Glomerular visceral epithelial cell (primary cell): ENCODE data around the gene CCDC57.

Experiments used
- DNase-seq: peaks from one replicate; pipeline ENCODE4 v3.0.0-alpha.2; 2016; ENCODE audit errors: extremely low spot score

The CCDC57 gene

DNA sequence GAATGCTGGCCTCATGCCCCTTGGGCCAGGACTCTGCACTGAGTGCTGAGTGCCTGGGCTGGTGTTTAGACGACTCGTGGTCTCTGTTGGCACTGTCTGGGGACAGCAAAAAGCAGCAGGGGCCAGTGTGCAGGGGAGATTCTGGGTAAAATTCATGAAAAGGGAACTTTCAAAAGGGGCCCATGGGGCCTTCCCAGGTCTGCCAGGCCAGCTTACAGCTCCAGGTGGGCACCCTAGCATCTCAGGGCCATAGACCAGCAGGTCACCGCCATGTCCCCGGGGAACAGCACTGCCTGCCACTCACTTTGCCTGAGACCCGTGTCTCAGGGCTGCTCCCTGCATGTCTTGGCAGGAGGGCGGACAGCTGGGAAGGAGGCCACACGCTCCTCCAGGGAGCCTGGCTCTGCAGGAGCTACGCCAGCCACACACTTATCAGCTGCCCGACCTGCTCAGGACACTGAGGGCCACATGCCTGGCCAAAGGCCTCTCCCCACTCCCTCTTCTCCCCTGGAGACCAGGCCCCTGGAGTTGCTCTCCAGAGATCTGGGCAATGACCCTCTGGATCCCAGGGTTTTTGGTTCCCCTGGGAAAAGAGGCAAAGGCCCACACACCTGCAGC is 105.8 kb downstream of the CCDC57 start:
- DNase-seq, result no peak

DNA sequence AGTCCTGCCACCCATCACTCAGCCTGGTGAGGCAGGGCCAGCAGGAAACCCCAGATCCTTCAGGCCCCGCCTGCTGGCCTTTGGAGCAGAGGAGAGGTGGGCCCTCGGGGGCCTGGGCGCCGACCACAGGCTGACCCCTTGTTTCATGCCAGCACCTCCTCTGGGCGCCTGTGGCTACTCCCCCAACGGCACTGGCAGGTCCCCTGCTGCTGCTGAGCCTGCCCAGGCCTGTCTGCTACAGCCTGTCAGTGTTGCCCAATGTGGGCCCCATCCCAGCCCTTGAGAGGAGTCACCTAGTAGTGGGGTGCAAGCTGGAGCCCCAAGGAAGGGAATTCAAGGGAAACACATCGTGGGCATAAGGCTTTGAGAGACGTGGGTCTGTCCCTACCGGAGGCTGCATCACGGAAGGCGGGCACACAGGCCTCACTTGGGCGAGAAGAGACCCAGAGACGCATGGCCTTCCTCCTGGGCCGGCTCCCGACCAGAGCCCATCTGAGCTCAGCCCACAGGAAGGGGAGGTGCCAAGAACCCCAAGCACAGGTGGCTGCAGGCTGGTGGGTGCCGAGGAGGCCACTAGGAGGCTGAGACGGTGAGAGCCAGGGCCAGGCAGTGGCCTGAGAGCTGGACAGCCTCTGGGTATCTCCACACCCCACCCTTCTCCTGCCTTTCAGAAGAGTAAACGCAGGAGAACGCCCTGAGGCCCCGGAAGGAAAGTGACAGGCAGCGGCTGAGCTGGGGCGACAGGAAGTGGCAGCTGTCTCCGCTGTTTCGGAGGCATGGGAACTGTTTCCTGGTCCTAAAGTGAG is 106.6 kb downstream of the CCDC57 start:
- DNase-seq, result peak; percentile 44

DNA sequence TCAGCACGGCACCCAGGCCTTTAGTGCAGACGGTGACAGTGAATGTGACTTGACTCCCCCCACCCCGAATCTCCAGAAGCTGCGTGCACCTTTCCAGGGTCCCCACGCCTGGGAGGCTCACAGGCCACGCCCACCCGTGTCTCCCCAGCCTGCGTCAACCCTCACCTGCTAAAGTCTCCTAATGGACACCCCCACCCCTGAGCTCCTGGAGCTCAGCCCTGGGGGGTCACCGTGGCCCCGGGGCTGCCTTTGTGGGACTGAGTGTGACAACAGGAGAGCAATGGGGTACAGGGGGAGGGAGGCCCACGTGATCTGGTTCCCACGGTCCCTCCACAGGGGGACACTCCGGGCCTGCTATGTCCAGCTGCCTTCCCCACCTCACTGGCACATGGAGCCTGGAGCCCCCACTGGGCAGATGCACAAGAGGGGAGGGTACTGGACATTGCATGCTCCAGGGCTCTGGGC is 107.2 kb downstream of the CCDC57 start:
- DNase-seq, result no peak

DNA sequence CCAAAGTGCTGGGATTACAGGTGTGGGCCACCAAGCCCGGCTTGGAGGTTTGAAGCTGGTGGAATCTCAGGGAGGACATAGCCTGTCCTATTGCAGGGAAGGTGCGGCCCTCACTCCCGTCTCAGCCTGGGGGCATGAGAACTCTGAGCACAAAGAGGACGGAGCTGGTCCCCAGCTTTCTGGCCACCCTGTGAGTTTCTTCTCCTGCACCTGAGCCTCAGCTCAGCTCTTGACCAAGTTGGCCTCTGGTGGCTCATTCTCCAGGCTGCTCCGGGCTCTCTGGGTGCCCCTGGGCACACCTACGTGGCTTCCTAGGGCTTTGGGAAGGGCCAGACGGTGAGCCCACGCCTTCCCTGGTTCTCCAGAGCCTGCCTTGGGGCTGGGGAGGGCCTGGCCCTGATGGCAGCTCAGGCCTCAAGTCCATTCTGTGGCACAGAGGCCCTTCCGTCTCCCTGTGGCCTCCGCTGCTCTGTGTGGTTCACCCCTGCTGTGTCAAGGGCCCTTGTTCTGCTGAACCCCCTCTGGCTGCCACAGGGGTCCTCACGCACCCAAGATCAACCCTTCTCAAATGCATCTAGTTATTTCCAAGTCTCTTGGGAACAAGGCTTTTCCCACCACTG is 107.7 kb downstream of the CCDC57 start:
- DNase-seq, result no peak

DNA sequence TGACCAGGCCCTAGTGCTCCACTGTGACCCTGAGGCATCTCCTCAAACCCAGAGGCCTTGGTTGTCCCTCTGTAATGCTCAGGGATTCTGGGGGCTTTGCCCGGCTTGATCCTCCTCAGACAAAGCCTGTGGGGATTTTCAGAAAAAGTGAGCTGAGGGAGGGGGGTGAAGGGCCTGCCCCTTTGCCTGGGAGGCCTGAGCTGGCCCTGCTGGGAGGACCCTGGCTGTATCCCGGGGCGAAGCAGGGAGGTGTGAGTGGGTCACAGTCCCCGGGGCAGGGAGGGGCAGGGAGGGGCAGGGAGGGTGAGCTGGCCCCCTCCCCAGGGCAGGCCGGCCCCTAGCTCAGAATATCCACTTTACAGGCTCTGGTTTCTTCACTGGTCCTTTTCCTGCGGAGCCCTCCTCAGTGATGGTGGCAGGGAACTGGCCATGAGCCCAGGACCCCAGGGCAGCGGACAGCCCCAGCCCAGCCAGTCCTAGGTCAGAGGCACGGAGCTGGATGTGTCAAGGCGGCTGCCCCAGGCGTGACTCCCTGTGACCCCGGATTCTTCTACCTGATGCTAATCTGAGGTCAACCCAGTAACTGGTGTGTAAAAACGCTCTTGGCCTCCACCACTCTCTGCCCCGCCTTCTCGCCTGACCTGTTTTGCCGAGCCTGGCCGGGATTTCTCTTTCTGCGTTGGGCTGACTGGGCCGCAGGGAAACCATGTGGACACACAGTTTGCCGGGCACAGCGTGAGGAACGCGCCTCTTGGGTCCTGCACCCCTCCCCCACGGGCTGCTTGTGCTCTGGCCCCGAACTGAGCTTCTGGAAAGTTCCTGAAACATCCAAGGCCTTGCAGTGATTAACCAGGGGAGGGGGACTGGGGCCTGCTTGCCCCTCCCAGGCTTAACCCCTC is 108.8 kb downstream of the CCDC57 start:
- no peak for DNase-seq

DNA sequence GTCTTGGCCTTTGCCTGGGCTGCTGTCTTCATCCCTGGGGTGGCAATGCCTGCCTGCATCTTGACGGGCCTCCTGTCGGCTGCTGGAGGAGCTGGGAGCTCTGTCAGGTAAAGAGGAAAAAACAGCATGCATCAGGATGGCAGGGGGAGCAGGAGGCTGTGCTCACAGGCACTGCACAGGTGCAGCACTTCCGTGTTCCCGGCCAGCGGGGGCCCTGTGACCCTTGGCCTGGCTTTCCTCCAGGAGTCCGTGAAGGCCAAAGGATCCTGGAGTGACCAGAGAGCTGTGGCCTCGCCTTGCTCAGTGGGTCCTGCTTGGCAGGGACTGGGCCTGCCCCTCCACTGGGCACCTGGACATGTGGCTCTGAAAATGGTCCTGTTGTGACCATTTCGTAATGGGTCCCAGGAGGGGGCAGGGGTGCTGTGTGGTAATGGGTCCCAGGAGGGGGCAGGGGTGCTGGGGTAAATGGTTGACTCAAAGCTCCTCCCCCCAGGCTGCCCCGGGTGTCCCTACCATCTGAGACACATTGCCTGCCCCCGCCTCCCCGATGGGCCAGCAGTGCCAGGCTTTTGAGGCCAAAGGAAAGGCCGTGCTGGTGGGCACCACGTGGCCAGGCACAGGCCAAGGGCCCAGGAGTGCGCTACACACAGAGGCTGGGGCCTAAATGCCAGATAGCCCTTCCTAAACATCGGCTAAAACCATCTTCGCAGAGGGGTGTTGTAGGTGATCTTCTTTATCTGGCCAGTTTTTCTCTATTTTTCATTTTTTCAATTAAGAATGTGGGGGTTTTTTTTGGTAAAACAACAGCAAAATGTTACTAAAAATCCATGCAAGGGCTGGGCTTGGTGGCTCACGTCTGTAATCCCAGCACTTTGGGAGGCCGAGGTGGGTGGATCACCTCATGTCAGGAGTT is 110.6 kb downstream of the CCDC57 start:
- DNase-seq, result no peak

DNA sequence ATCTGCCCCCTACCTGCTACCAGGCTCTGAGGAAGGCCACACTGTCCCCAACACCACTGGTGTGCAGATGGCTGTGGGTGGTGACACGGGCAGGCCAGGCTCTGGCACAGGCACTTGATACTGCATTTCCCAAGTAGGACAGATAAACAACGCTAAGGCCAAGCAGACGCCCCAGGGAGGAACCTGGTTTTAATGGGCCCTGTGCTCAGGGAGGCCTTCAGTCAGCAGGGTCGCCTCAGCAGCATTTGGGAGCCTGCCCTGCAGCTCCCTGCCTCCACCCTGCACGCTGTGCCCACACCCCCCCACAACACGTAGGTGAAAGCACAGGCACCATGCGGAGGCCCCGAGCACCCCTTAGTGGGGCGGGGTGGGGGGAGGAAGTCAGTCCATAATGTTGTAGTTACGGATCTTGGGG is 111.3 kb downstream of the CCDC57 start:
- no peak for DNase-seq

DNA sequence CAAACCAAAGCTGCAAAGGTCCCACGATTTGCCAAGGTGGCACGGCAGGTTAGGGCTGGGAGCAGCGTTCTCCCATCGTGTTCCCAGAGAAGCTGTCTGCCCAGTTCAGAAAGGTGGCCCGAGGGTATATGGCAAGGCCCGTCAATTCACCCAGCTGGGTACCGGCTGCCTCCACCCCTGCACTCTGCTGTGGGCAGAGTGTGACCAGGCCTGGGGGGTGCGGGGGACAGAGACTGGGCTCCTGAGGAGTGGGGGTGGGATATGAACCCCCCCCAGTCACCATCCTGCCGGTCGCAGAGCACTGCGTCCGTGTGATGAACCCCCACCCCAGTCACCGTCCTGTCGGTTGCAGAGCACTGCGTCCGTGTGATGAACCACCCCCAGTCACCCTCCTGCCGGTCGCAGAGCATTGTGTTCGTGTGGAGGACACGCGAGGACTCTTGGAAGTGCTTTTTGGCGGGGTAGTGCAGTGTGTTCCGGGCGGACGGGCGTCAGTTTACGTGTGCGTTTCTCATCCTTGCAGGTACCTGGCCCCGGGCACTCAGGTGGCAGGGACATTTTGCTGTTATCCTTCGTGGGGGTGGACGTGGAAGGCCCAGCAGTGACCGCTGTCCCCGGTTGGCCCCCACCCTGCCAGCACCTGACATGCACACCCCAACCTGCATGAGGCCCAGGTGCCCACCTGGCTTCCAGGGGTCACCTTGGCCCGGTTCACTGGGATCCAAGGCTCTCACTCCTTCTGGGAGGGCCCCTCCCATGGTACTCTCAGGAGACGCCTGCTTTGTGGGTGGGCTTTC is 111.9 kb downstream of the CCDC57 start:
- no peak for DNase-seq

DNA sequence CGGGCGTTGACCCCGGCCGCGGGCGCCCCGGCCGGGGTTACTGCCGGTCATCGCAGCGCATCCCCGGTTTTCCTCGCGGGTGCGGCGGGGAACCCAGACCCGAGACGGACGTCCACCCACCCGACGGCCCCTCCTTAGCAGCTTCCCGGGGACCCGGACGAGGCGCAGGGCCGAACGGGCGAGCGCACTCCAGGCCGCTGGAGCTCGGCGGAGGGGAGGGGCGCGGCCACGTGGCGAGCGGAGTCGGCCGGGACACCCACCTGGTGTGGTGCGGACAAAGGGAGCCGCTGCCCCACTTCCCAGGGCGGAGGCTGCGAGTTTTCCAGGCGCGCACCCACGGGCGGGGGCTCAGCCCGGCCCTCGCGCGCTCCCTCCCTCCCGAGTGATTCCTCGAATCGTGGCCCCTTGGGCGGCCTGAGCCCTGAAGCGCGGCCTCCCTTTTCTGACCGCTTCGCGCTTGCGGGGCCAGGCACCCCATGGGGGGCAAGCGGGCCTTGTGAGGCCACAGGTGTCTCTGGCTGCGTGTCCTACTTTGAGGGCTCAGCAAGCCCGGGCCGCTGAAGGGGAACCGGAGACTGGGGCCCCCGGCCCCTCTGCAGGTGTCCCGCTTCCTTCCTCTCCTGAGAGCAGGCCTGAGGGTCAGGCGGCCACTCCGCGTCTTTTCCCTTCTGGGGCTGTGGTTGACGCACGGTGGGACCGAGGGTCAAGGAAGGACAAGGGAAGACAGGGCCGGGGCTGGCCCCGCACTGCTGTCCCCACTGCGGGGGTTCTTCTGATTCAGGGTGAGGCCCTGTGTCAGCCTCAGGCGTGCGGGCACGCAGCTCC is 113.5 kb downstream of the CCDC57 start:
- no peak for DNase-seq

DNA sequence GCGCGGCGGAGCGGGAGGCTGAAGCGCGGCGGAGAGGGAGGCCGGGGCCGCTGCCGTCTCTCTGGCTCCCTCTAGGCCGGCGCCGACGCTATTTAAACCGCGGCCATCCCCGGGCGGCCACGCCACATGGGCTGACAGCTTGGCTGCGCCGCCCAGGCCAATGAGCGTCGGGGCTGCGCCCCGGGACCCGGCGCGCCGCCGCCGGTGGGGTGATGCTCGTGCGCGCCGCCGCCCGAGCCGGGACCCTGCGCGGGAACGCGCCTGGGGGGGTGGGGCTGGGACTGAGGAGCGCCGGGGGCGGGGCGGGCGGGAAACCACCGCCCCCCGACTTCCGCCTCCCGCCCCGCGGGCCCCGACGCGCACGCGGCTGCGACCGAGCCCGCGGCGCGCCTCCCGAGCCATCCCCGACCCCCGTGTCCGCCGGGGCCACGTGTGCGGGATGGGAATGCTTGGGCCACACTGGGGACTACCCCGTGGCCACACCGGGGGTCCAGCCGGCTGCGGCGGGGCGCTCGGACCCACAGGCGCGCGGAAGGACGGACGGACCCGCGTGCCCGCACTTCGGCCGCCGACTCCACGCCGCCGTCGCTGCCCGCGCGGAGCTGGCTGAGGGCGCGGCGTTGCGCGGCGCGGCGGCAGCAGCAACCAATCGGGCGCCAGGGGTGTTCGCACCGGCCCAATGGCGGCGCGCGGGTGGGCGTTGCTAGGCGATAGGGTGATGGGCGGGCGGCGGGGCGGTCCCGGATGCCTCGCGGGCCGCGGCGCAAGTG is 114.3 kb downstream of the CCDC57 start, which contains the start of gene FASN:
TSS of gene FASN (minus strand) at position 68 of the 770 bp plus-strand sequence. CDS start 1,791 bp downstream, outside the sequence.
- peak; percentile 97 for DNase-seq

DNA sequence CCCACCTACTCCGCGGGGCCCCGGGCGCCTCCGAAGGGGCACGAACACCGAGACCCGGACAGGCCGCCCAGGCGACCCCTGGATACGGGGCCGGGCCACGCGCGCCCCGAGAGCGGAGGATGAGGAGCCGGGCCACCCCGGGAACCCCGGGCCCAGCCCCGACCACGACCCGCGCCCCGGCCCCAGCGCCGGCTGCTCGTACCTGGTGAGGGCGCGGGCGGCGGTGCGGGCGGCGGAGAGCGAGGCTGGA is 114.8 kb downstream of the CCDC57 start:
- no peak for DNase-seq

DNA sequence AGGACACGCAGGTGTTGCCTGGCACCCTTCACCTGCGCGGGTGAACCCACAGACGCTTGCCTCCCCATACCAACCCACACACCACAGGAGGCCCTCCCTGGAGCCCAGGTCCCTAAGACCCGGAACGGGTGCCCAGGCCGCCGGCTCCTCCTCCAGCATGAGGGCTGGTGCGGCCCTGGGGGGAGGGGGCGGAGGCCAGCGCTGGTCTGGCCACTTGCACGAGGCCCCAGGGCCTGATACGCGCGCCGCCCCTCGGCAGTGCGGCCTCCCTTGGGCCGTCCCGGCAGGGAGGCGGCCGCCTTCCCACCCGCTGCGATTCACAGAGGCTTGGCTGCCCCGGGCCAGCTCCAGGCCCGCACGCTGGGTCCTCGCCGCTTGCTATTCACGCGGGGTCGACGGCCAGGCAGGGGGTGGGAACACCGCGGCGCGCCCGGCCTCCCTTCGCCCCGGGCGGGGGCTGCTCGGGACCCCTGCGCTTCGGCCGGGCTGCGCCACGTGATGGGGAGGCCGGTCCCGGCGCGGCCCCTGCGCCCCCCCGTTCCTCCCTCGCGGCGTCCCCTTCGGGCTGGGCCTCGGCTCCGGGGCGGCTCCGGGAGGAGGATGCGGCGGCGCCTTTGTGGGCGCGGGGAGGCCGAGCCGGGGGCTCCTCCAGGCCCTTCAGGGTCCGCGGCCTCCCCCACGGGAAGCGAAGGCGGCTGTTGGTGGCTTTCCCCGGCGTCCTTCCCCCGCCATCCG is 115.3 kb downstream of the CCDC57 start:
- DNase-seq, result peak; percentile 62

DNA sequence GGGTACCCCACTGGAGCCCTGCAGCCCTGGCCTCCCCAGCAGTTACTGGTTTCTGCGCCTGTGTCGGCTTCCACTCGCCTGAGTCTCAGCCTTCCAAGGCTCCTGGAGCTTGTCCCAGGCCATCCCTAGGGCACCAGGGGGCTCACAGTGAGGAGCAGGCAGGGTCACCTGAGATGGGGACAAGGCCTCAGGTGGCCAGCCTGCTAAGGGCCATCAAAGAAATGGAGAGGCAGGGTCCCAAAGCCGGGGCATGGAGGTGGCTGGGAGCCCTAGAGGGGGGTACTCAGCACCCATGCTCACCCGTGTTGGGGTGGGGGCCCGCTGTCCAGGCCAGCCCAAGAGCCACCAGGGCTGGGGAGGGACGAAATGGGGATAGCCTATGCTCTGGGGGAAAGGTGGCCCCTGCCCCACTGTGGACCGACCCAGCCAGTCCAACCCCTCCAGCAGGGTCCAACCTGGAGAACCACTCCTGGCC is 115.9 kb downstream of the CCDC57 start:
- no peak for DNase-seq

DNA sequence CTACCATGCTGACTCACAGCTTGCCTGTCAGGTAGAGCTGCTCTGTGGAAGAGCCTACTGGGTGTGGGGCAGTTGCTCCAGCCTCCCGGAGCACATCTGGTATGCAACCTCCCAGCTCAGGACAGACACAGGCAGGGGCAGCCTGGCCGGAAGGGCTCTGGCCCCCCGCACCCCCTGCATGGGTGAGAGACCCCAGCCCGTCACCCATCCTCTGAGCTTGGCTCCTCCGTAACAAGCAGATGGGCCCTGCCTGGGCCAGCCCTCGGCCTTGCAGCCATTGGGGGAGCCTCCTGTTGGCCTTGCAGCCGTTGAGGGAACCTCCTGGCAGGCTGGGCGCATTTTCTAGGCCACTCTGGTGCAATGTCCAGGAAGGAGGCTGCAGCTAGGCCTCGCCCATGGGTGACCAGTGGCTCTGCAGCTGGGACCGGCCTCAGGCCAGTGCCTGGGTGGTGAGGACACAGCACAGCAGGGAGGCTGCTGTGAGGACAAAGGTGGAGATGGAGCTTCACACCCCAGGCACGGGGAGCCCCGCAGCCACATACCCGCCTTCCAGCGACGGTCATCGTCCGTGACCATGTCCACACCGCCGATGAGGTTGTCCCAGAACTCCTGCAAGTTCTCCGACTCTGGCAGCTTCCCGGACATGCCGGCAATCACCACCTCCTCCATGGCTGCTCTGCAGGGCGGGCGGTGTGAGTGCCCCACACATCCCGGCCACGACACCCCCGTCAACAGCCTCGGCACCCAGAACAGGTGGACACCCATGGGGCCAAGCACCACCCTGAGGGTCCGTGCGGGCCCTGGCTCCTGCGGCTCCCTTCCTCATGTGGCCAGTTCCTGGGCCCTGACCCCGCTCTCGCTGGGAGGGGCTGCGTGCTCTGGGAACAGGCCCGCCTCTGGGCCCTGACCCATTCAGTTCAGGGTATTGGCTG is 116.6 kb downstream of the CCDC57 start:
- no peak for DNase-seq

DNA sequence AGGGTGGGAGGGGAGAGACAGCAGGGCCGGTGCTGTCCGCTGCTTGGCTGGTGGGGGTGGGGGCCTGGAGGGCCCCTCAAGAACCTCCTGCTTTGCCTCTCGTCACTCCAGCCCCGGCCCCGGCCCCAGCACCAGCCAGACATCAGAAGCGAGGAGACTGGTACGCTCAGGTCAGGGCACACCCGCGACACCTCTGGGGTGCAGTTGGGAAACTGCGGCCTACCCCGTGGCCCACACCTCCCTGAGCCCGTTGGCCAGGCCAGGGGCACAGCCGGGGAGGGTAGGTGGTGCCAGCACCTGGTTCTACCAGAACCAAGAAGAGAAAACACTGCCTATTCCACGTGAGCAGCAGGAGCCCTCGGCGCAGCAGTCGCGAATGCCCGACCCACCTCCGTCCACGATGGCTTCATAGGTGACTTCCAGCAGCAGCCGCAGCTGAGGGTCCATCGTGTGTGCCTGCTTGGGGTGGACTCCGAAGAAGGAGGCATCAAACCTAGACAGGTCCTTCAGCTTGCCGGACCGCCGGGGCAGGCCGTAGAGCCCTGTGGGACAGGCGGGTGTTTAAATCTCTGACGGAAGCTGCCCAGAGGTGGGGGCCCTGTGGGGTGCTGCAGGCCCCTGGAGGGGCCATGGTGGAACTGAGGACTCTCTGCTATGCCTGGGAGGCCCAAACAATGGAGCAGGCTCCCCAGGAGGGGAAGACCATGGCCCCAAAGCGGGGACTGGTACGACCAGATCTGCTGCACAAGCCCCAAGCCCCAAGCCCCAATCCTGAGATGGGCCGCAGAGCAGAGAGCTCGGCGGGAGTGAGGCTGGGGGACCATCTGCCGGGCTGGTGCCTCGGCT is 117.5 kb downstream of the CCDC57 start:
- DNase-seq, result no peak
